ENCODE data around the gene ARHGAP42. TPM values are rescaled to one million over a fixed set of nuclear protein-coding genes. Genes with fewer than 3 reads are reported as not detected.

ARHGAP42 gene
- total RNA-seq, 1 experiment from 2014 or later: 39.1 TPM

GRCh38 chr11:100703139-100703538, 16.1 kb downstream of the ARHGAP42 start:
- Histone ChIP-seq H3K9ac (ENCODE audit: extremely low read depth, insufficient read length, low read length) (no peak overlapping the region), H3K4ac (ENCODE audit: low read depth, low read length) (no peak overlapping the region), H3T11ph (ENCODE audit: low read length) (no peak overlapping the region), H3K4me1 (ENCODE audit: insufficient read depth, low read length) (no peaks in the 10 kb centered on the region; the same call in 1 of the 2 replicates), H4K8ac (replicated peaks; ENCODE audit: insufficient read length, low read depth, low read length) (no peak overlapping the region), H4K20me1 (ENCODE audit: control insufficient read depth, insufficient read depth, insufficient read length) (no peaks in the 10 kb centered on the region), H3K27ac (ENCODE audit: insufficient read length, low read depth, low read length) (no peak overlapping the region), H4K5ac (ENCODE audit: insufficient read length, low read depth, low read length) (no peak overlapping the region), H3K23me2 (ENCODE audit: insufficient read length, low read depth, low read length, poor library complexity, severe bottlenecking) (no peaks in the 10 kb centered on the region), H2BK120ac (ENCODE audit: low read depth, low read length, poor library complexity, severe bottlenecking) (no peak overlapping the region), H2BK20ac (ENCODE audit: low read depth, low read length, poor library complexity, severe bottlenecking) (no peak overlapping the region), H2BK5ac (ENCODE audit: insufficient read length, low read length) (no peak overlapping the region), H2BK15ac (ENCODE audit: low read depth, low read length) (no peak overlapping the region), H3K23ac (ENCODE audit: insufficient read length, low read depth, low read length) (no peak overlapping the region), H3K9me3 (ENCODE audit: control insufficient read depth, low read depth, low read length) (no peaks in the 10 kb centered on the region), H3K27me3 (ENCODE audit: insufficient read depth, low read length) (no peaks in the 10 kb centered on the region), H2AK5ac (ENCODE audit: insufficient read length, low read length) (no peak overlapping the region), H2AFZ (ENCODE audit: low read length) (no peak overlapping the region), H2BK12ac (ENCODE audit: insufficient read length, low read depth, low read length) (no peak overlapping the region), H4K91ac (ENCODE audit: insufficient read length, low read depth, low read length) (no peak overlapping the region), H3K79me1 (ENCODE audit: insufficient read depth, low read depth, low read length, poor library complexity, severe bottlenecking) (no peaks in the 10 kb centered on the region), H3K56ac (ENCODE audit: insufficient read length, low read depth, low read length) (no peak overlapping the region), H3K14ac (ENCODE audit: insufficient read depth, low read length) (no peak overlapping the region), H3K79me2 (ENCODE audit: insufficient read depth, low read length) (peaks cover 3% of the 10 kb centered on the region; the same call in 1 of the 2 replicates), H3K18ac (ENCODE audit: insufficient read length, low read depth, low read length) (no peak overlapping the region), H3K4me2 (ENCODE audit: insufficient read depth, insufficient read length, low read length) (no peak overlapping the region)
- Mint-ChIP-seq H3K27me3 (ENCODE audit: low read depth) (no peaks in the 10 kb centered on the region), H3K4me1 (peaks cover 21 to 23% of the 10 kb centered on the region in 2 experiments), H3K36me3 (ENCODE audit: insufficient read depth in 1 of 3, low read depth in 3 of 3) (peaks cover 11 to 25% (median 14%) of the 10 kb centered on the region in 3 experiments), H3K9me3 (no peaks in the 10 kb centered on the region), H3K27ac (no peak overlapping the region; a peak in 1 of 7 replicates), H3K4me3 (no peak overlapping the region)
- DNase-seq: no peak
- no CpG with 5 or more reads among the region's 2 CpGs for WGBS (ENCODE audit: extremely low coverage, insufficient read length, low lambda C conversion rate)
- TF ChIP-seq CTCF (conservative IDR thresholded peaks at IDR 0.05): no peak

Measured in H9 (cell line).